Endometrial microvascular endothelial cells (primary cell): Measurements from ENCODE around the gene BAZ1B. TPM values are rescaled to one million over a fixed set of nuclear protein-coding genes. Genes with fewer than 3 reads are reported as not detected.

ENCODE experiments used
- in situ Hi-C: cut with HindIII; loops from 2 replicates; pipeline ENCODE4 v1.10.0; 2017; ENCODE audit warnings: low sequenced_read_pairs, low pct_unique_long_range_greater_than_20kb; ENCODE audit errors: inconsistent ontology term
- total RNA-seq: library from RNA; depleted of rRNA; stranded (reverse); fragments of >200 nt; gene quantifications from one replicate; pipeline ENCODE4 v1.2.3, GENCODE V29; 2015; ENCODE audit errors: inconsistent ontology term

Gene BAZ1B
- total RNA-seq, 1 donor from 2014 or later: 35.7 TPM

GRCh38 chr7:73463260-73463659 lies 58.8 kb downstream of the BAZ1B start:
- in situ Hi-C loops: no loop called here

GRCh38 chr7:73461782-73462285 lies 60.3 kb downstream of the BAZ1B start:
- in situ Hi-C loops: no loop called here

- in situ Hi-C loops: no loop called here
These were observed 67.7 kb downstream of the BAZ1B start for GRCh38 chr7:73454424-73454823.

DNA sequence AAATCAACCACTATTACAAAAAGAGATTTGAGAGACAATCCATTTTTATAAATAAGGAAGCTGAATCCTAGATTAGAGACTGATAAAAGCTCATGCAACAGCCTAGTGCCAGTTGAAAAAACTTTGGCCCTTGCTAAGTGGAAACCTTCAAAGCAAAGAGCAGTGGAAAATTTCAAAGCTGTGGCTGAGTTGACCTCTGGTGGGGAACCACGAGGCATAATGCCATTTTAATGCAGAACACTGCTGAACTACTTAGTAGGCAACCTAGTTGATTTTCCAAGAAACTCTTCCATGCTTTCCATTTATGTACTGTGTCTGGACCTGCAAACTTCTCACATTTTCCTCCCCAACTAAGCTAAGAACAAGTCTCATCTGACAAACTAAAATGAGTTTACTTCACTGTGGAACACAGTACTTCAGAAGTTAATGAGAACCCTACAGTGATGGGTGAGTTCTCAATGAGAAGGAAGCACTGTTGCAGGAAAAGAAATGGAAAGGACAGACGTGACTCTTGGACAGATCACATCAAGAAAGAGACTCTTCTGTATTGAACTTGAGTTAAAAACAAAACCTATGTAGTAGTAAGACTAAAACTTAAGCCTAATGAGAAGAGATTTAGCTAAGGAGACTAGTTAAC lies 69.0 kb downstream of the BAZ1B start:
- in situ Hi-C loops: no loop called here

DNA sequence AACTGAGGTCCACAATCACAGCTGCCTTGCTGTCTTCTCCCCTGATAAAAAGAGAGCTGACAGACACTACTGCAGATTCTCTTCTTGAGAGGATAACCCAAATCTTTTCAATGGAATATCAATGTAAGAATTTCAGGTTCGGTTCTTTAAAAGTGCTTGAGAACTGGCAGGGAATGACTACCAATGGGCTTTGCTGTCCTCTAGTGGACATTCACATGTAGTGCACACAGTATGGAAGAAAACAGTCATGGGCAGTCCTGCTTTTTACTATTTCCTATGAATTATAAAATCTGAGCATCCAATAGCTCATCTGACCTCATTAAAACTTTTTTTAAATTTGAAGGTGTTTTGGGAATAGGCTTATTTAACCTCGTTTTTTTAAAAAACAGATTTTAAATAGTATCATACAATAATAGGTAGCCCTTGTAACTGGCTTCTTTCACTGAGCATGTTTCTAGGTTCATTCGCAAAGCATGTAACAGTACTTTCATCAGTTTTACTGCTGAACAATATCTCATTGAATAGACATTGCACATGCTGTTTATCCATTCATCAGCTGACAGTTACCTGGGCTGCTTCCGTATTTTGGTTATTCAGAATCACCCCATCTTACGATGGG lies 70.2 kb downstream of the BAZ1B start:
- in situ Hi-C loops: no loop called here

DNA sequence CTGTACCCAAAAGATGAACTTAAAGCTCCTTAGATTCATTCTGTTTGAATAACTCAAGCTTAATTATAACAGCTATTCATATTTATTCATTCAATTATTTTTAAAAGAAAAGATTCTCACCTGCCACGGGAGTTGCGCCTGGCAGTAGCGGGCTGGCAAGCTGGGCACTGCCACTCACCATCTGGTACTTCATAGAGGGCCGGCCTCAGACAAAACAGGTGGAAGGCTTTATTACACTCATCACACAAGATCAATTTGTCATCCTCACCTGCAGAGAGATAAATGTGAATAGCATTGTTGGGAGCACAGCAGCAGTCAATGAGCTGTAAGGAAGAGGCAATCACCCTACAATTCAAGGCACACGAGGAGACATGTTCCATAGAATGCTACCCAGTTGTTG lies 72.7 kb downstream of the BAZ1B start:
- in situ Hi-C loops: loop anchor here (10.0 kb wide), 1 partner anchor 105 kb away; no protein-coding TSS in a partner anchor

- in situ Hi-C loops: loop anchor here (10.0 kb wide), 1 partner anchor 104 kb away; no protein-coding TSS in a partner anchor
These were observed 73.5 kb downstream of the BAZ1B start for GRCh38 chr7:73448609-73449008.

GRCh38 chr7:73447121-73447733 lies 74.9 kb downstream of the BAZ1B start:
- in situ Hi-C loops: loop anchor here (10.0 kb wide), 1 partner anchor 102 kb away; no protein-coding TSS in a partner anchor

DNA sequence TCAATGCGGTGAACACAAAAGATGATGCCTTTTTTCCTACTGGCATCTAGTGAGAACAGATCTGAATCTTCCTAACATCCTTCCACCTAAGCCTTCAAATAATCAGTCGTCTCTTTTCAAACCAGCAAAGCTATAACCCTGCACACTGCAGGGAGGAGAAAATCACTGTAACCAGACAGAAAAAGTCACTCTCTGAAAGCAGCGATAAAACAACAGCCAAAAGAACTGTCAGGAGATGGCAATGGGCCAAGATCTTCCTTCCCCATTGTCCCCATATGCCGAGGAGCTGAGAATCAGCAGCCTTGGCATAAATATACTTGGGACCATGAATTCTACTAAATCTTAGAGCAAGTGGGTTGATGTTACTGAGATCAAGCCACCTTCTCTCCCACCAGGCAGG lies 75.4 kb downstream of the BAZ1B start:
- in situ Hi-C loops: loop anchor here (10.0 kb wide), 1 partner anchor 102 kb away; no protein-coding TSS in a partner anchor

- in situ Hi-C loops: loop anchor here (10.0 kb wide), 1 partner anchor 99 kb away; no protein-coding TSS in a partner anchor
These were observed 78.4 kb downstream of the BAZ1B start for GRCh38 chr7:73443548-73444255.

DNA sequence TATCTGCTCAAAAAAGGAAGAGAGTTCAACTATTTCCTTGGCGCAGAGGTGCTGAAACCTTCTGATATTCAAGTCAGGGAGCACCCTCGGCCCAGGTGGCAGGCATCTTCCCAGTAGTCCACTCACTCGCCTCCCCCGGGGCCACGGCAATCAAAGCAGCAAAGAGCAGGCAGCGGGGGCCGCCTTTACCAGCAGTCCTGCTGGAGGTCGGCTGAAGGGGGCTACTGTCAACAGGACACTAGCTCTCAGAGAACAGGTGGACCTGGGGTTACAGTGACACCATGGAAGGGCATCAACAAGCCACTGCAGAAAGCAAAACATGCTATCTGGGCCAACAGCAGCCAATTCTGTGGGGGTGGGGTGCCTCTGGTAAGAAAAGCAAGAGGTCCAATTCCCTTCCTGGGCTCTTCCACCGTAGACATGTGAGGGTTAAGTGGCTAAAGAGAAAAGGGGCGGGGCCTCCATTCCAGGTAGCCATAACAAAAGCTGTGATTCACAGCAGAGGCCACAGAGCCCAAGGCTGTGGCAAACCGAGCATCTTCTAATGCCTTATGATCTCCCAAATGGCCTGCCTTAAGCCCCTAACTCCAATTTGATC lies 79.1 kb downstream of the BAZ1B start:
- in situ Hi-C loops: loop anchor here (10.0 kb wide), 1 partner anchor 98 kb away; no protein-coding TSS in a partner anchor

DNA sequence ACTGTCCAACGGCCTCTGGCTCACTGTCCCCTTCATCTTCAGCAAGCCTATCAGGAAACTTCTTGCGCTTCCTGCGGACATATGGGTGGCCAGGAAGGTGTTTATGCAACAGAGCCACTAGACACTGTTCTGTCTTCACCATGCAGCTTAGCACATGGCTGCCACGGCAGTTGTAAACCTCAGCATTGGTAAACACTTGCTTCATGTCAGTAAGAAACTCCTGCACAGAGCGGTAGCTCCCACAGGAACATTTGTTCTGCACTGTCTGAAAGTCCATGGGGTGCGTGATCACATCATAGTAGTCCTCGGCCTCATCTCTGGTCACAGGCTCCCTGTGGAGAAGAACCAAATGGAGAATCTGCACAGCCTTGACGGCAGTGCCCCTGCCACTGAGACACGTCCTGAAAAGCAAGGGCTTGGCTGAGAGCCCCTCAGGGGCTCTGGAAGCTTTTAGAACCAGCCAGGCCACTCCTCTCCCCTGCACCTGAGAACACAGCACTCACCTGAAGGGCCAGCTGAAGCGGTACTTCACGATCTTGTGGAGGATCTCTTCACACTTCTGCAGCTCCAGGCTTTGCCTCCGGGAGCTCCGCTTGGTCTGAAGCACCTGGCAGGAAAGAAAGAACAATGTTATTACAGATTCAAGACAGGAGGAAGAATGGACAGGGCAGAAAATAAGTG lies 79.7 kb downstream of the BAZ1B start:
- in situ Hi-C loops: loop anchor here (10.0 kb wide), 1 partner anchor 98 kb away; no protein-coding TSS in a partner anchor

DNA sequence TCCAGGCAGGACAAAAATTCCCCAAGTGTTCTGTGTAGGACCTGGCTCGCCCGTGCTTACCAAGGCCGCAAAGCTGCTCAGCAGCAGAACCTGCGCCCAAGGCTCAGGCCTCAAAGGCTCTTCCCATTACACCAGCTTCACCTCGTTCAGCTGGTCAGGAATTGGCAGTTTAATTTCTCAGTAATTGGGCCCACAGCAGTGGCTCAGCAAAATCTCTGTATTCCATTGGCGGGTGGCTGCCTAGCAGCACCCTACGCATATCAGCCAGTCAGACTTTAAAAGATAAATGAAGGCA lies 82.7 kb downstream of the BAZ1B start:
- in situ Hi-C loops: no loop called here

DNA sequence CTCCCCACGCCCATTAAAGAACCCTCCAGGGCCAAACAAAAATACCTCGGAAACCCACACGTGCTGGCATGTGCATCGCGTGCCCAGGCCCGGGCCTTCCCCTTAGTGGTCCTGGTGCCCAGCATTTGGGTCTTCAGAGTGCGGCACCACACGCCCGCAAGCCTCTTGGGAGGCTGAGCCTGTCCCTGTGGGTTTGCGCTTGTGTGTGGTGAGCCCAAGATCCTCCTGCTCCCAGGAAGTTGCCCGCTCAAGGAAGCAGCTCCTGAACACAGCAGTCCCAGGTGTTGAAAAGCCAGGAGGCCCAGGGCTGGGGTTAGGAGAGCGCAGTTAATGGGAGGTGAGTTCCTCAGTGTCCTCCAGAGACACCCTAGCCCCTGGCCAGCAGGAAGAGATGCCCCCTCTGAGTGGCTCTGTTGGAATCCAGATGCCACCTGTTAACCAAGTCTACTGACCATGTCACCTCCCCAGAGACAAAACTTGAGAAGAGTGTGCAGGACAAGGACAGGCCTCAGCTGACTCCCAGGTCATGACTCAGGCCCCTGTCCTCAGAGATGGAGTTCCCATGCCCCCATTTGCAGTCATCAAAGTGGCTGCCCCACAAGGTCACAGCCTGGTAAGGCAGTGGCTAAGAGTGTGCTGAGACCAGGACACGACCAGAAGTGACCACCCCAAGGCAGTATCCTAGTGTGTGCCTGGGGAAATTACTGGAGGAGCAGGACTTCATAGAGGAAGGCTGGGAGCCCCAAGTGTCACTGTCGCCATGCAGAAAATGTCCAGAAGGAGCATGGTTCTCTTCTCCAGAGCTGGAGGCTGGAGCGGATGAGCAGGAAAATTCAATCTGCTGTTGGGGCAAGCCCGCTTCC lies 83.3 kb downstream of the BAZ1B start:
- in situ Hi-C loops: no loop called here

- in situ Hi-C loops: no loop called here
These were observed 84.3 kb downstream of the BAZ1B start for GRCh38 chr7:73437621-73438416.

GRCh38 chr7:73437091-73437490 lies 85.0 kb downstream of the BAZ1B start:
- in situ Hi-C loops: no loop called here
